Coronary artery (tissue), 2 donors: Measurements from ENCODE around the gene QSER1.

ENCODE experiments used
- DNase-seq: peaks from one replicate; pipeline ENCODE4 v3.0.0-alpha.2; 2017; ENCODE audit warnings: low spot score
- H3K27ac ChIP-seq, 2 donors: fragments of 200-600 bp; sonication (generic); one replicate each; pipeline ENCODE4 v1.5.1; 2016 to 2019
- H3K4me3 ChIP-seq: fragments of 200-600 bp; sonication (generic); 2 replicates; pipeline ENCODE4 v1.5.1; 2016; ENCODE audit warnings: mild to moderate bottlenecking, moderate library complexity
- CTCF ChIP-seq: fragments of 200-600 bp; sonication (generic); IDR thresholded peaks from one replicate; pipeline ENCODE4 v1.5.1; 2019; ENCODE audit warnings: antibody characterized with exemption

The QSER1 gene

GRCh38 chr11:32890843-32891656 lies 1.6 kb upstream of the QSER1 start:
- Histone ChIP-seq H3K4me3 (no peak overlapping the region), H3K27ac (no peak overlapping the region)
- no peak for TF ChIP-seq CTCF
- no peak for DNase-seq

GRCh38 chr11:32891657-32892354 lies 805 bp upstream of the QSER1 start:
- no peak for DNase-seq
- Histone ChIP-seq H3K4me3 (peak overlapping the region; percentile 78), H3K27ac (peak overlapping the region; percentile 79 to 93)
- no peak for TF ChIP-seq CTCF

DNA sequence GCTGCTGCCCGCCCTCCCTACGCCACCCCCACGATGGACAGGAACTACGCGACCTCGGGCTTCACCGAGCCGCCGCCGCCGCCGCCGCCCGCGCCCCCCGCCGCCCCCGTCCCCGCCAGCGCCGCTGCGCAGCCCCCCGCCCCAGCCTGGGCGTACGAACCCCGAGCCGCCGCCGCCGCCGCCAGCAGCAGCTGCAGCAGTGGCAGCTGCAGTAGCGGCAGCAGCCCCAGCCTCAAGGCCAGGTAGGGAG lies 407 bp downstream of the QSER1 start:
- H3K27ac ChIP-seq: peak overlapping the region; percentile 79 to 93
- H3K4me3 ChIP-seq: peak overlapping the region; percentile 78
- TF ChIP-seq CTCF: no peak
- DNase-seq: peak; percentile 76

DNA sequence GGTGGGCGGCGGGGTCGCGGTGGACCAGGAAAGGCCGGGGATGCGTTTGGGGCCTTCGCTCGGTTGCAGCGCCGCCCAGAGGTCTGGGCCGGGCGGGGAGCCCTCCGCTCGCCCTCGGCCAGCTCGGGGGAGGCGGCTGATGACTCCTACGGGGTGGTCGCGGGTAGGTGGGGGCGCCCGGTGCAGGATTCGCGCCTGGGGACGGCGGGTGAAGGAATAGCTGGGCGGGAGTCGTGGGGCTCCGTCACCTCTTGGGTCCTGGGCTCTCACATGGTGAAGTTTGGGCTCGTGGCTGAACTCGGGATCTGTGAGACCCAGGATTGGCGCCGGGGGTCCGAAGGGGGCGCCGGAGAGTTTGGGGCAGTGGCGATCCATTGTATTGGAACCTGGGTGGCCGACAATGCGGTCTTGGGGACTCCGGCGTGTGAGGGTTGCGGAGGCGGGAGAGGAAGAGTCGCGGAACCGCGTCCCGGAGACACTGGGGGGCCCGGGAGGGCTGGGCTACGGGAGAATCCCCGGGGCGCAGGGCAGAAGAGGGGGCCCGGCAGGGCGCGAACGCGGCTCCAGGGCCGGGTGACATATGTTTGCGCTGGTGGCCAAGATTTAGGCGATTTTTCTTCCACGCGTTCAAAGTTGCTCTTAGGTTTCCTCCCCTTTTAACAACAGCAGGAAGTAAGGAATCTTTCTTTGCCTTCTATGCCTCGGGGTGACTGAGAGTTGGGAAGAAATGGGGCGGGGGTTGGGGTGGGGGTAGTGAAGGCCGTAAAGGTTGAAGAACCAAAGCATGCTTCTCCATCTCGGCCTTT lies 935 bp downstream of the QSER1 start:
- peak; percentile 76 for DNase-seq
- TF ChIP-seq CTCF: peak; percentile 24
- Histone ChIP-seq H3K4me3 (peak overlapping the region; percentile 78), H3K27ac (peak overlapping the region; percentile 77 to 93)

- Histone ChIP-seq H3K27ac (peak overlapping the region; percentile 77 to 93), H3K4me3 (peak overlapping the region; percentile 78)
- DNase-seq: no peak
- TF ChIP-seq CTCF: no peak
These were observed 1.7 kb downstream of the QSER1 start for GRCh38 chr11:32894149-32894827.

DNA sequence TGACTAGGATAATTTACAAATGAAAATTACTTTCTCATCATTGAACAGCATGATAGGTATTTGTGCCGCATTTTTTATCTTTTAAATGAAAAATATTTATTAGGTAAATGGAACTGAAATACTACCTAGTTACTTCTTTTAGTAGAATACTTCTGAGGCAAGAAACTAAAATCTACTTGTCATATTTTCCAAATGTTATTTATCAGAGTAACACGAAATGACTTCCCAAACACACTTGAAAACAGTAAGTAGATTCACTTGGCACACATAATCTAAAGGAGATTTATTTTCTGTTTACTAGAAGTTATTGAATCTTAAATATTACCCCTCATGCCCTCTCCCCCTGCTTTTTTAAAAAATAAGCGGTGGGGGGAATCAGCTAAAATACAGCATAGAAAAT lies 2.3 kb downstream of the QSER1 start:
- Histone ChIP-seq H3K4me3 (no peak overlapping the region), H3K27ac (no peak overlapping the region)
- DNase-seq: no peak
- no peak for TF ChIP-seq CTCF
